Occipital lobe (tissue), 2 donors: ENCODE data around the gene VAC14. TPM values are rescaled to one million over a fixed set of nuclear protein-coding genes. Genes with fewer than 3 reads are reported as not detected.

Experiments used
- DNase-seq: peaks from one replicate; lab custom pipeline; 2025; lab: John Stamatoyannopoulos, UW
- total RNA-seq: library from RNA; depleted of rRNA; stranded (reverse); fragments of >200 nt; gene quantifications from one replicate; pipeline ENCODE4 v1.2.3, GENCODE V29; 2014

VAC14 gene
- total RNA-seq, 1 donor from 2014 or later, result 15.9 TPM

DNA sequence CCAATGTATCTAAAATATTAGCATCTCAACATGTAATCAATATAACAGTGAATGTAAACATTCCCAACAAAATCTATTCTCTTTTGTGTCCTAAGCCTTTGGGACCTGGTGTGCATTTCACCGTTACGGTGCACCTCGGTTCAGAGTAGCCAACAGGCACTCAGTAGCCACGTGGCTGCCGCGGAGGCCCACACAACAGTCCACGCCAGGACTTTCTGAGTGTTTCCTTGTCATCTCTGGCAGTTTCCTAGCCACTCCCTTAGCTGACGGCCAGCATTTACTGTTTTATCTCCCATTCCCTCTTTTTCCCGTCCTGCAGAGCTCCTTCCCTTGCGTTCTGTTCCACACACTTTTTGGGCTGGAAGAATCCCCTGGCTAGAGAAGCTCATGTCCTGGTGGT, 36.3 kb downstream of the VAC14 start:
- DNase-seq, result no peak

DNA sequence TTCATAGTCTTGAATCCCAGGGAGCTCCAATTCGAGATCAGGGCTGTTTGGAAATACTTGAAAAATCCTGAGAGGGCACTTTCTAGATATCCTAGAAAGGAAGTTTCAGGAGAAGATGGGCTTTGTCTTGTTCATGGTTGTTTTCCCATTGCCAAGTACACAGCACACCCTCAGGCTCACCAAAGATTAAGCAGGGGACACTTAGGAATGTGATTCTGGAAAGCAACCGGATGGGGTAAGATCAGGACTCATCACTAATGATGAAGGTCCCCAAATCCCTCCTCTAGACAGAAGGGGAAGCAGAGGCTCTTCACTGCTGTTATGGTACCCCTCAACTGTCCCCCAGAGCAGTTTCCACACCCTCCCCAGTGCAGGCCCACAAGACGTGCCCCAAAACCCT, 40.7 kb downstream of the VAC14 start:
- DNase-seq, result no peak

DNA sequence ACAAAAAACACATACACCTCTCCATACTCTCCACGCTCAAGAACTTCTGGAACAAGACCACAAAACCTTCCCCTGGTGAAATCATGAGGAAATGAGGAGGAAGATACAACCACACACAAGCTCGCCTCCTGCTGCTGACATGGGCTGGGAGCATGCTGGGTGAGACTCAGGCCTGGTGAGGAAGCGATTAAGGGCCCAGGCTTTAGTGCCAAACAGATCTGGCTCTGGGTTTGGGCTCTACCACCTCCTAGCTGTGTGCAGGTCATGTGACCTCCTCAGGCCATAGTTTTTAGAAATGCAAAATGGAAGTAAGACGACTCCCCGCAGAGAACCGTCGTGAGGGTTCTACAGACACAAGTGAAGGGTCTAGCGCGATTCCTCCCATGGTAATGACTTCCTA, 41.3 kb downstream of the VAC14 start:
- DNase-seq, result no peak

DNA sequence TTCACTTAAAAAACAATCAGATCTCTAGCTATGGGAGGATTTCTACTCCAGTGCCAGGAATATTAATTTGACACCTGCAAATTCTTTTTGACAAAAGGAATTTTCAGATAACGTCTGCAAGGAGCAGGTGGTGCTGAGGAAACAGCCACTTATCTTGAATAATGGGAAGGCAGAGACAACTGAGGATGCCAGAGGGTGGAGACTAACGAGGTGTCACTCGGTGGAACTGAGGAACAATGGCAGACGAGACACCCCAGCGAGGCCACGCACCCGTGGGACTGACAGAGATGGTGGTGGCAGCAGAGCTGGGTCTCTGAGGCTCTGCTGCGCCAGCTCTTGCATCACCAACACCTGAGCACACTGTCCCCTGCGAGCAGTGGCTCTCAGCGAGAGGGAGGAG, 42.2 kb downstream of the VAC14 start:
- no peak for DNase-seq

DNA sequence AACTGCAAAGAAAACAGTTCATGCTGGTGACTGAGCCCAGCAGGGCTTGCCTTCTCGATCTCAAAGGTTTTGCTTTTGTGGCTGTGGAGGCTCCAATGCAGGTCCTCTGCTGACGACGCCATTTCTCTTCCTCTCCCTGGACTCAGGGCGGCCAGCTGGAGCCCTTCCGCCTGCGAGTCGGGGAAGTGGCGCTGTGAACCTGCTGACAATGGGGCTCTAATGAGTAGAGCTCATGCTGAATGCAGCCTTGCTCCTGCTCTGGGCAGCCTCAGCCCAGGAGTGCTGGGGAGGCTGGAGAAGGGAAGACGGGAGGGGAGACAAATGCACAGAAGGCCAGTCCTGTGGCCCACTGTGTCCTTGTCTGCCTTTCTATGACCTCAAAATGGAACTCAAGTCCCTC, 43.8 kb downstream of the VAC14 start:
- no peak for DNase-seq

DNA sequence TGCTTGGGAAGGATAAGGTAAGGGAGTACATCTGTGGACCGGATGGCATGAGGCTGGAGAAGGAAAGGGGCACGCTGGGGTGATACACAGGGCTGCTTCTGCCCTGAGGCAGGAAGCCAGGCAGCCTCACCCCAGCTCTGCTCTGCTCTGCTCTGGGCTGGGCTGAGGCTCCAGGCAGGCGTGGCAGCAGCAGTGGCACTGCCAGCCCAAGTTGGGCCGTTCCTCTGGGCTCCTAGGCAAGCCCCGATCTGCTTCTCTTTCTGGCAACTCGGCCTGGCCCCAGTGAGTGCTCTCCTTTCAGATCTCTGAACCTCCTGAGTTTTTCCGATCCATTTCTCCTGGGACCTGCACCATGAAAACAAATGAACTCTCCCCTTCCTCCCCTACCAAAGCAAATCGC, 44.9 kb downstream of the VAC14 start:
- no peak for DNase-seq

DNA sequence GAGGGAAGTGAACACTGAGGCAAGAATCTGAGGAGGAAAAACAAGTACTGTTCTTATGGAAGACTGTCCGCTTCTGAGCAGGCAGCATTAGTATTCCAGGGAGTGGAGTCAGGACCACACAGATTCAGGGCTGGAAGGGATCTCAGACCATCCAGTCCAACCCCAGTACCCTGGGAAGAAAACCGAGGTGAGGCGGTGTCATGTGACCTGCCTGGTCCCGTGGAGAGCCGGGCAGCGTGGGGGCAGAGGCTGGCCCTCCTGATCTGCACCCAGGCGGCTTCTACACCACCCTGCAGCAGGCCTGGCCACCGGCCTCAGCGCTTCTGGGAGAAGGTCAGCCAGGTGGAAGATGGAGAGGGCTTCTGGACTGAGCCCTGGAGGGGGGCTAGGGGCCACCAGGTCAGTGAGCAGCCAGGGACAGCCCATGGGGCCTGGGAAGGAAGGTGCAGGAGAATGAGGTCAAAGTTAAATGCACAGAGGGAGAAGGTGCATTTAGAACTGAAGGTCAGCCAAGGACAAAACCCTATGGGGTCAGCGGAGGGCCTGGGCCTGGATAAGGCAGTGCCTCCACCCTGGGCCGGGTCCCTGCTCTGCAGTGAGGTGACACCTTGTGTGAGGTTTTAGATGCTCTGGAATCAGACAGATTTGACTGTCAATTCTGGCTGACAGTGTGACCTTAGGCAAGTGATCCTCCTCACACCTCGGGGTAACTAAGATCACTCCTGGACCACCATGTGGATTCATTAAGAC, 45.9 kb downstream of the VAC14 start:
- DNase-seq, result no peak

DNA sequence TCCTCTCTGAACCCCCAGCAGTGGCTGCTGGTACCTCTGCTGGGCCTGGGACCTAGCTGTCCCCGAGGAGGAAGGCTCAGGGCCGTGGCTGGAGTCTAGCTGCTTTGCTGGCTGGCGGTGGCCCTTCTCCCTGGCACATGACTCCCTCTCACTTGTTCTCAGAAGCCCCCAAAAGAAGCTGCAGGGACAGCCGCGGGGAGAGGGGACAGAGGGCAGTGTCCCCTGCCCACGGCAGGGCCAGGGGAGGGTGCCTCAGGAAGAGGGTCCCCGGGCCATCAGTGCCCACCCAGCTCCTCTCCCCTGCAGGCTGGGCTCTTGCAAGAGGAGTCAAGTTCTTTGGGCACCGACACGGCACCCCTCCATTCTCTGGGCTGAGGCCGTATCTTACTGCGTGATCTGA, 46.6 kb downstream of the VAC14 start:
- no peak for DNase-seq

DNA sequence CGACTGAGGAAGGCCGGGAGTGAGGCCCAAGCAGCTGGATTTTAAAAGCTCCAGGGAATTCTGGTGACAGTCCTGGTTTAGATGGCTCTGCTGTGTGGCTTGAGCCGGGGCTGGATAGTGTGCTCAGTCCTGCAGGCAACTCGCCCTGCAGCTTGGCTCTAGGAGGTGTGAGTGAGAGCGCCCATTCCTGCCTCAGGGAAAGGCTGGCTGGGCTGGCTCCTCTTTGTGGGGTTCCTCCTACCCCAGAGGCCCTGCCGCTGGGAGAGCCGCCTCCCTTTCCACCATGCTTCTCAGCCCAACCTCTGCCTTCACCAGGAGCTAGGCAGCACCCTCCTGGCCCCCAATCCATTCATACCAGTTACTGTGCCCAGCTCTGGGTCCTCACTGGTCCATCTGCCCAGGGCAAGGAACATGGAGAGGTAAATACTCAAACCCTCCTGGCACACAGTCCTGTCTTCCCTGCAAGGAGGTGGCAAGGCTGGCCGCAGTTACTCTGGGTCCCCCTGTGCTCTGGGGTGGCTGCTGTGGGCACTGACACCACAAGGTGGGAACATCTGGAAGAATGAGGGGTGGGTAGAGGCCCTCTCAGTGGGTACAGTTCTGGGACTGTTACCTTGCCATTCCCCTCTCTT, 47.1 kb downstream of the VAC14 start:
- DNase-seq, result no peak

DNA sequence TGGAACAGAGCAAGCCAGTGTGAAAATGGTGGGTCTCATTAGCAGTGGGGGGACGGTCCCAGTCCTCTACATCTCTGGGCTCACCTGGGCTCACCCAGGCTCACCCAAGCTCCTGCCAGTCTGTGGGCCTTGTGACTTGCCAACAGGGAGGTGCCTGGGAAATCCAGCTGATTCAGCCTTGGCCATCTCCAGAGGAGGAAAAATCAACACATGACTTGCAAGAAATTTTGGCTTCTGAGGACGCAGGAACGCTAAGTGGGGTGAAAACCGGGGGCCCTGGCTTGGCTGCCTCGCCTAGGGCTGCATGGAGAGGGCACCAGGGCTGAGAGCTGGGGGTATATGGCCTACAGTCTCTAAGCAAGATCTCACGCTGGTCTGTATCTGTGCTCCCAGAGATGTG, 47.7 kb downstream of the VAC14 start:
- no peak for DNase-seq

DNA sequence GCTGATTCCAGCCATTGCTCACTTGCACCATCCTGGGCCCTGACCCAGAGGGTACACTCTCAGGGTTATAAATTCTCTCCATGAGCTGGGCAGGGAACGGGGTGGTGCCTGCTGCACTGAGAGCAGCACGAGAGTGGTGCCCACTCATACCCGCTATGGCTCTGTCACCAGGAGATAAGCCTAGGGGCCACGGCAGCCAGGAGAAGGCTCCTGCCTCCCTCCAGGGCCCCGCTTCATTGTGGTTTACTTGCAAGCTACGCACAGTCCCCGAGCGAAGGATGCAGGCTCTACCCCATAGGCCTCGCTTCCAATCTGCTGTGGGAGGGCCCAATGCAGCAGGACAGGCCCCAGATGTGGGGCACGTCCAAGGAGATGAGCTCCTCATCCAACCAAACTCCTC, 48.5 kb downstream of the VAC14 start:
- DNase-seq, result no peak

DNA sequence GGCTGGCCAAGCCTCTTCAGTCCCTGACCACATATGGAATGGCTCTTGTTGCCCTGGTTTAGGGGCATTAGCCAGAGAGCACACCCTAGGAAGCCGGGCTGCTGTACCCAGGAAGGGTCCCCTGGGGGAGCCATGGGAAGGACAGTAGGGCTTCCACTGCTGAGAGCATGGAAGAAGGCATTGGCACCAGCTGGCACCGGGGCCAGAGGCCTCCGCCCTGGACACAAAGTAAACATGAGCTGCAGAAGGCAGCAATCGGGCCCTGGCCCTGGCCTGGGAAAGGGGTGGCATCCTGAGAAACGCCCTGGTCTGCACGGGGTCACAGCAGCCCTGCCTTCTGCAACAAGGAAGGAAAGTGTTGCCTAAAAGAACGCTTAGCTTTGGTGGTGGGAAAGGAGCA, 49.4 kb downstream of the VAC14 start:
- no peak for DNase-seq

DNA sequence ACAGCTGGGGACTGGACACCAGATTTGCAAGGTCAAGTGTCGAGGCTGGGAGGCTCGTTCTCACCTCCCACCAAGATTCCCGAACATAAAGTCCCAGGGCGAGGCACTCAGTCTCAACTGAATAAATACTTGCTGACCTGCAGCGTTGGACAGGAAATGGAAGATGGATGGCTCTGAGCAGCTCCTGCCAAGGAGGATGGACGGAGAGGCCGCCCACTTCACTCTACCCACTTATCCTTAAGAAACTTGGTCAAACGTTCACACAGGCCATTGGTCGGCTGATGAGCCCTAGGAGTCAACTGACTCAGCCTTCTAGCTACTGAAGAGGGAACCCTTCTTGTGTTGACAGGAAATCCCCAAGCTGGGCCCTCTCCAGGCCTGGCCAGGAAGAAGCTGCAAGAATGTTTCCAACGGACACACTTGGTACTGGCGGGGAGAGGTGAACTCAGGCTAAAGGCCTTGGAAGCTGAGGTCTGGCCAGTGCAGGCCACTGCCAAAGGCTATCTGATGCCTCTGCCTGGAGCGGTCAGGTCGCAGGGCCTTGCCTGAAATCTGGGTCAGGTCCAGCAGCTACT, 50.0 kb downstream of the VAC14 start:
- DNase-seq, result no peak

DNA sequence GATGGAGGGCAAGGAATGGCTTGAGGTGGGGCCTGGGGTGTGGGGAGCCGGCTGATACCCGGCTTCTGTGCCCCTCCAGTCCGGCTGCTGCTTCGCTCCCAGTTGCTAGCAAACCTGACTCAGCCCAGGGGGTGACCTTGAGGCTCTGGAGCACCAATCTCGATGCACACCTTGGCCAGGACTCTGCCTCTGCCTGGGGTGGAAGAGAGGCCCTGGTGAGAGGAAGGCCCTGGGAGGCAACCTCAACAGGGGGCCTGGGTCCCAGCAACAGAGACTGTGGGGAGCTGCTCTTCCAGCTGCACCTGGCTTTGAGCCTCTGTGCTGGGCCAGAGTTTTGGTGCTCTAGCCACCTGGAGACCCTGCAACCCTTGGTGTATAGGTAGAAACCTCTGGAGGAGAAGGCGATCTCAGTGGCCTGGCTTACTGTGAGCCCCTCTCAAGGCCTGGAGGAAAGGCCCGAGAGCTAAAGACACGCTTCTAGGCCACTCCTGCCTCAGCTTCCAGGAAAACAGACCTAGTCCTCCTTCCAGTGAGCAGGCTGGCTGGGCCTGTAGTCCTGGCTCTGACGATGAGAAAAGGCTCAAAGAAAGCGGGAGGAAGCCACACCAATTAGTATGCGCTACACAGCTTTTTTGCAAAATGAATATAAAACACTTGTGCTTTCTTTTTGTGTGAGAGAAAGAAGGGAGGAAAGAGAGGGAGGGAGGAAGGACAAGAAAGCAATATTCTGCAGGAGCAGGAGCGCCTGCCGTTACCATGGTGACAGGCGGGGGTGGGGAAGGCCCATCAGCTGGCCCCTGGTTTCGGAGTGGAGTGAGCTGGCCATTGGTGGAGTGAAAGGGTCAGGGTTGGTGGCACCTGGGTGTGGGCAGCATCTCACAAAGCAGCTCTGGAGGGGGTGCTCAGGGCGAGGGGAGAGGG, 51.0 kb downstream of the VAC14 start:
- DNase-seq, result no peak

DNA sequence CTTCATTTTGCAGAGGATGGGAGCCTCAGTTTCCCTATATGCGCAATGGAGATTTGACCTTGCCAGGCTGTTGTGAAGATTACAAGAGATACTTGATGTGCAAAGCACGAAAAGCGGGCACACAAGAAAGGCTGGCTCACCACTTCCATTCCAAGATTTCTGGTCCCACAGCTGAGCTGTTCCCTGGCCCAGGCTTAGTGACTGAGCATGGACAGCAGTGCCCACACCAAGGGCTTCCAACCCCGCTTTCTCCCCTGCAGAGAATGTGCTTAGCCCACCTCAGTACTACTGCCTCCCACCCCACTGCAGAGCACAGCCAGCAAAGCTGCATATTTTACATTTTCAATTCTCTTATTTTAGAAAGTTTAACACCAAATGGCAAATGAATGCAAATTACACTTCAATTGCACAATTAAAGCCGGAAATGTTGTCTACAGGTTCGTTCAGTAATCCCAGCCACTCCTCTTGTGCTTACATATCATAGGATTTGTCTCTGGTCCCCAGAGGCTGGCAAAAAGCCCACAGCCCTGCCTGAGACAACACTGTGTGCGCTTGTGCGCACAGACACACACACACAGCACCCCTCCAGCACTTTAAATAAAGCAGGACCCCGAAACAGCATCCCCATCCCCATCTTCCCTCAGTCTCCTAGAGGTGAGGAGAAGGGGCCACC, 51.8 kb downstream of the VAC14 start:
- DNase-seq, result no peak

DNA sequence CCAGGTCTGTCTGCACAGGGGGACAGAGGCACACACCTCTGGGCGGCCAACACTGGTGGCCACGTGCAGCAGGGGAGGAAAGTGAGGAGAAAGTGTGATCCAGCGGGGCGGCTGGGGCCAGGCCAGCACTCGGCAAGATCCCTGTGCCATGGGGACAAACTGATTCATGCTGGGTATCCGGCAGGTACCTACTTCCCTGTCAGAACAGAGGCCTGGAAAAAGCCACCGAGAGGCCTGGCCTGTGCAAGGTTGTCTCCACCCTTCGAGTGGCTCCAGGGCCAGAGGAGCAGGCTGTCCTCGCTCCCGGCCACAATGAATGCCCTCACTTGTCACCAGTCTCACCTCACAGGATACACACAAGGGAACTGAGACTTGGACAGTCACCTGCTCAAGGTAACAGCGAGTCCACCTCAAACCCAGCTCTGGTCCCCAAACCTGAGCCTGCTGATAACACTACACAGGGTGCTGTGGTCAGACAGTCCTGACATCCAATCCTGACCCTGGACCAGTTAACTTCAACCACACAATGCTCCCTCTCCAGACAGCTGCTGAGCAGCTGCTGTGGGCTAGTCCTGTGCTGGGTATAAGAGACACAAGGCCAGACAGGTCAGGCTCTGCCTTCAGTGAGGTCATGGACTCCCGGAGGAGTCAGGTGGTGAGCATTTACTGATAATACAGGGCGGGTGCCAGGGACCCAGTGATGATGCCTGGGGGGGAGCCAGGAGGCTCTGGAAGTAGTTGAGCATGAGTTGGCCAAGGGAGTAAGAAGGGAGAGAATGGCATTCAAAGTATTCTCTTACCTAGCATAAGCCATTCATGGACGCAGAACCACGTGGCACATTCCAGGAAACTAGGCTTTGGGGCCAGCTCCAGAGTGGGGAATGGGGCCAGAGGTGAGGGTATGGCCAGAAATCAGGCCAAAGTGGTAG, 53.0 kb downstream of the VAC14 start:
- DNase-seq, result no peak

DNA sequence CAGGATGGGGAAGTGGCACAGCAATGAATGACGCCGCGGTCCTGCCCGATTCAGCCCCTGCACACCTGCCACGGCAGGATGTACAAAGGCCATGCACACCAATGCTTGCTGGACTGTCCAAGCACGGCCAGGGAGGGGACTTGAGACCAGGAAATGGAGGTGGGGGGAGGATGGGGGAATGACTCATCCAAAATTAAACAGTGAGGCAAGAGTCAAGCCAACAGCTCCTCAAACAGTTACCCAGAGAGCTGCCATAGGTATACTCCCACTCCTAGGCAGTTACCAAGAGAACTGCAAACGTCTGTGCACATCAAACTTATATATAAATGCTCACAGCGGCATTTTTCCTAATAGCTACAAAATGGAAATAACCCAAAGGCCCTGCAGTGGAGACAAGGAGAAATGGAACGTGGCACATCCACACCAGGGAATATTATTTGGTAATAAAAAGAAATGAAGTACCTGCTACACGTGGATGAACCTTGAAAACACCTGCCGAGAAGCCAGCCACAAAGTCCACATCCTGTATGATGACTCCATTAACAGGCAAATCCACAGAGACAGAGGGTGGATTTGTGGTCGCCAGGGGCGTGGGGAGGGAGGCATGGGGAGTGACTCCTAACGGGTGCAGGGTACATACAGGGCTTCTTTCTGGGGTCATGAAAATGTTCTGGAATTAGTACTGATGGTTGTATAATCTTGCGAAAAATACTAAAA, 54.1 kb downstream of the VAC14 start:
- DNase-seq, result no peak

DNA sequence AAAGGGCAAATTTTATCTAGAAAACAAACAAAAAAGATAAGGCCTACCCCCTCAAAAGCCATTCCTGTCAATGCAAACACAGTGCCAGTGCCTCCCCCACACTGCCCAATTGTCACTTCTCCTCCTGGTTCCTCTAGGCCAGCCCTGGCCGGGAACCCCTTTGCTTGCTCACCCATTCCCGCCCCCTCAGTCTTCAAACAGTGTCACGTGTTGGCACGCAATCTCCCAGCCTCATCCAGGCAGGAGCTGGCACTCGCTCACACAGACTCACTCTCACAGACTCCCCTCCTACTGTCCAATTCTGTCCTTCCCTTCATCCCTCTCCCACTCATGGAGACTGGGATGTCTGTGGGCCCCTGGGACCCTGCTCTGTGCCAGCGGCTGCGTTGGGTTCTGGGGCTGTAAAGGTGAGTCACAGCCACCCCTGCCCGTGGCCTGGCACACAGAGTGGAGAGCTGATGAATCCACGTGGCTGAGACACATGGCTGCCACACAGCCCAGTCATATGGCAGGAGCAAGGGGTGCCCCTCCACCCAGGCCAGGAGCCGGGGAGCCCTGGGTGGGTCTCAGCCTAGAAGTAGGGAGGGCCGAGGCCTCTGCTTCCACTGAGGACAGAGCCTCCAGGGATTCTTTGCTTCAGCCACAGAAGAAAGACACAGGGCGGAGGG, 54.8 kb downstream of the VAC14 start:
- peak; percentile 65 for DNase-seq

DNA sequence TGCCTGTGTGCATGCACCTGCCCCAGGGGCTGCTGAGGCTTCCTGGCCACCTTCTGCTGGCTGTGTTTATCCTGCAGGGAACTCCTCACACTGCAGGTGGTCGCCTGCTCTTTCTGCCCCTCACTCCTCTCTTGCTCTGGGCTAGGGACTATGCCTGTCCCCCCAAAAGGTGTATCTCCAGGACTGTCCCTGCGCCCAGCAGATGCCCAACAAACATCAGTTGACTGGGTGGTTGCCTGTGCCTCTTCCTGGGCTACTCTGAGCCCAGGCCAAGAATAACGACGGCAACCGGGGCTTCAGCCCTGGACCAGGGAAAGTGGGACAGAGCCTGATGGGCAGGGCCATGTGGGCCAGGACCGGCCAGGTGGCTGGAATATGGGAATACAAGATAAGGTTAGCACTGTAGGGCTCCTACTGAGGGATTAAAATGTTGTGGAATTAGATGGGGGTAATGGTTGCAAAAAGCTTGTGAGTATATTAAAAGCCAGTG, 55.4 kb downstream of the VAC14 start:
- no peak for DNase-seq
